ENCODE measurements around the gene RUSF1. TPM values are rescaled to one million over a fixed set of nuclear protein-coding genes. Genes with fewer than 3 reads are reported as not detected.

Gene RUSF1
- total and polyA plus RNA-seq, 12 donors: 41.2 to 110 (median 65.3) TPM

DNA sequence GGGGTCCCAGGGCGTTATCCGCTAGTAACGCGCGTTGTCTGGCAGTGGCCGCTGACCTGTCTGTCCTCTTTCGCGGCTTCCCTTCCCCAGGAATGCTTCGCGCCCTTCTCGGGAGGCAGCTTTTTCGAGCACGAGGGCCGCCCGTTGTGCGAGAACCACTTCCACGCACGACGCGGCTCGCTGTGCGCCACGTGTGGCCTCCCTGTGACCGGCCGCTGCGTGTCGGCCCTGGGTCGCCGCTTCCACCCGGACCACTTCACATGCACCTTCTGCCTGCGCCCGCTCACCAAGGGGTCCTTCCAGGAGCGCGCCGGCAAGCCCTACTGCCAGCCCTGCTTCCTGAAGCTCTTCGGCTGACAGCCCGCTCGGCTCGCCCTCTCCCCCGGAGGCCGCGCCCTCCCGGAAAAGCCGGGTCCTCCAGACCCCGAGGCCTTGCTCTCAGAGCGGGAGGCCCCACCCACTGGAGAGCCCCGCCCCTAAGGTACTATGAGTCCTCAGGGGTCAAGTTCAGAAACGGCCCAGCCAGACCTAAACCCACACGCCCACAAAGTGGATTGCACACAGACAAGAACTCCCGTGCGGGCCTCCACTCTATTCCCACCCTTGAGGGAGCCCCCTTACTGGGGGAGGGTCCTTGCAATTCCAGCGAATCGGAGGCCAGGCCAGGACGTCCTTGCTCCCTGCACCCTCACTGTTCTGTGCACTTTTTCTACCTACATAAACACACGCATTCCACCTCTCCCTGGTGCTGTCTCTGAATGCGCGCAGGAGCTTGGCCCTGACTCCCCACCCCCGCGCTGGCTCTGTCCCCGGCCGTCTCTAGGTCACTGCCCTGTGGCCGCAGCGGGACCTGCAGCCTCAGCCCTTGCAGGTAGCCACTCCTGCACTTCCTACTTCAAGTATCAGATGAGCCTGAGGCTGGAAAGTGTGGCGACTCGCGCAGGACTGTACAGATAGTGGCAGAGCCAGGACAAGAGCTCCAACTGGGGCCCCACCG lies 30.7 kb downstream of the RUSF1 start:
- 34 to 61% (median 43%) methylated on average over 30 to 67 of the region's 67 CpGs for WGBS, 4 donors
- TF ChIP-seq, protein P1, sequence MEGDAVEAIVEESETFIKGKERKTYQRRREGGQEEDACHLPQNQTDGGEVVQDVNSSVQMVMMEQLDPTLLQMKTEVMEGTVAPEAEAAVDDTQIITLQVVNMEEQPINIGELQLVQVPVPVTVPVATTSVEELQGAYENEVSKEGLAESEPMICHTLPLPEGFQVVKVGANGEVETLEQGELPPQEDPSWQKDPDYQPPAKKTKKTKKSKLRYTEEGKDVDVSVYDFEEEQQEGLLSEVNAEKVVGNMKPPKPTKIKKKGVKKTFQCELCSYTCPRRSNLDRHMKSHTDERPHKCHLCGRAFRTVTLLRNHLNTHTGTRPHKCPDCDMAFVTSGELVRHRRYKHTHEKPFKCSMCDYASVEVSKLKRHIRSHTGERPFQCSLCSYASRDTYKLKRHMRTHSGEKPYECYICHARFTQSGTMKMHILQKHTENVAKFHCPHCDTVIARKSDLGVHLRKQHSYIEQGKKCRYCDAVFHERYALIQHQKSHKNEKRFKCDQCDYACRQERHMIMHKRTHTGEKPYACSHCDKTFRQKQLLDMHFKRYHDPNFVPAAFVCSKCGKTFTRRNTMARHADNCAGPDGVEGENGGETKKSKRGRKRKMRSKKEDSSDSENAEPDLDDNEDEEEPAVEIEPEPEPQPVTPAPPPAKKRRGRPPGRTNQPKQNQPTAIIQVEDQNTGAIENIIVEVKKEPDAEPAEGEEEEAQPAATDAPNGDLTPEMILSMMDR (IDR thresholded peaks at IDR 0.05): peak; percentile 11 to 61 (median 38)
- TF ChIP-seq POLR2A (IDR thresholded peaks at IDR 0.05): peak; percentile 13 to 19
- Histone ChIP-seq H3K4me3 (peak overlapping the region in 2 of 4 donors; percentile 4 to 53), H3K36me3 (replicated peaks in 1 of 2) (peaks cover 0 to 17% of the 10 kb centered on the region in 2 donors), H3K27ac (peak overlapping the region; percentile 44 to 91 (median 69)), H3K27me3 (no peaks in the 10 kb centered on the region), H3K4me1 (replicated peaks in 1 of 2) (peaks cover 0 to 17% of the 10 kb centered on the region in 2 donors), H3K9me3 (replicated peaks in 1 of 3) (no peaks in the 10 kb centered on the region)
- DNase-seq: peak; percentile 59 to 85 (median 82)
- intact Hi-C loops (cut with DNase I): loop anchor here in 1 of 2 donors (10.0 kb wide), 1 partner anchor 227 kb away; no protein-coding TSS in a partner anchor

DNA sequence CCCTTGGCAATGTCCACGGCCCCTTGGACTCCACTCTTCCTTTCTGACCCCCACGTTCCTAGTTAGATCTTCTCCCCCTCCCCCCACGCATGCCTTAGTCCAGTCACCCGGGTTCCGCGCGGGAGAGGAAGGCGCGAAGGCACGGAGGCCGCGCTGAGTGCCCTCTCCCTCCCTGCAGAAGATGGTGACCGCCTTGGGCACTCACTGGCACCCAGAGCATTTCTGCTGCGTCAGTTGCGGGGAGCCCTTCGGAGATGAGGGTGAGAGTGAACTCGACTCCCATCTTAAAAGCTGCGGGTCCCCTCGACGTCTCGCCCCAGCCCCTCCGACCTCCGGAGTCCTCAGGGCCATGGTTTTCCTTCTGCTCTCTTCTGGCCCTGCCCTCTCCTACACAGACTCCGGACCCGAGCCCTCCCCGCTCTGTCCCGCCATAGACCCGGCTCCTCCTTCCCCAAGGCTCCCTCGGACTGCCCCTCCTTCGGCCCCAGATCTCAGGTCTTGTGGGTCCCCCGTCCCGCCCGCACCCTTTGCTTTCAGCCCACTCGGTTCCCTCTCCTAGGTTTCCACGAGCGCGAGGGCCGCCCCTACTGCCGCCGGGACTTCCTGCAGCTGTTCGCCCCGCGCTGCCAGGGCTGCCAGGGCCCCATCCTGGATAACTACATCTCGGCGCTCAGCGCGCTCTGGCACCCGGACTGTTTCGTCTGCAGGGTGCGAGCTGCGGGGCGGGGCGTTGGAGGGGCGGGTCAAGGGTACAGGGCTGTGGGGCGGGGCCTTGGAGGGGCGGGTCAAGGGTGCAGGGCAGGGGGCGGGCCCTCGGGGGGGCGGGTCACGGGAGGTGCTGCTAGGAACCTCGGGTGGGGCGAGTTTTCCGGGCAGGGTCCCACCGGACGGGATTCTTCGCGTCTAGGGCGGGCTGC lies 31.6 kb downstream of the RUSF1 start:
- TF ChIP-seq, protein P1 (IDR thresholded peaks at IDR 0.05): no peak
- TF ChIP-seq POLR2A (IDR thresholded peaks at IDR 0.05): peak in 1 of 2 donors; percentile 29
- WGBS, 4 donors: 19 to 59% (median 33%) methylated on average over 39 to 68 of the region's 68 CpGs
- peak; percentile 78 to 90 (median 86) for DNase-seq
- Histone ChIP-seq H3K27ac (peak overlapping the region in 4 of 5 donors; percentile 44 to 91 (median 64)), H3K36me3 (replicated peaks in 1 of 2) (peaks cover 0 to 17% of the 10 kb centered on the region in 2 donors), H3K27me3 (no peaks in the 10 kb centered on the region), H3K4me3 (peak overlapping the region in 2 of 4 donors; percentile 4 to 53), H3K4me1 (replicated peaks in 1 of 2) (peaks cover 0 to 17% of the 10 kb centered on the region in 2 donors), H3K9me3 (replicated peaks in 1 of 3) (no peaks in the 10 kb centered on the region)
- intact Hi-C loops (cut with DNase I): loop anchor here in 1 of 2 donors (10.0 kb wide), 1 partner anchor 228 kb away; no protein-coding TSS in a partner anchor

DNA sequence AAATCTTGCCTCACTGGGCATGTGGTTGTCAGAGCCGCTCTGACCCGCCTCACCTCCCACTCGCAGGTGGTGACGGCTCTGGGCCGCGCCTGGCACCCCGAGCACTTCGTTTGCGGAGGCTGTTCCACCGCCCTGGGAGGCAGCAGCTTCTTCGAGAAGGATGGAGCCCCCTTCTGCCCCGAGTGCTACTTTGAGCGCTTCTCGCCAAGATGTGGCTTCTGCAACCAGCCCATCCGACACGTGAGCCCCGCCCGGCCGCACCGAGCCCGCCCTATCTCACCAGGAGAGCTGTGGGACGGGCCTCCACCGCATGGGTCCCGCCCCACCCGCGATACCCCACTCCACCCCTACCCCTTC lies 32.3 kb downstream of the RUSF1 start:
- no peak for DNase-seq
- H3K4me1 ChIP-seq (replicated peaks in 1 of 2): peaks cover 0 to 21% of the 10 kb centered on the region in 2 donors
- peaks cover 0 to 17% of the 10 kb centered on the region in 2 donors for H3K36me3 ChIP-seq (replicated peaks in 1 of 2)
- peak overlapping the region in 1 of 4 donors; percentile 53 for H3K4me3 ChIP-seq
- no peaks in the 10 kb centered on the region for H3K9me3 ChIP-seq (replicated peaks in 1 of 3)
- intact Hi-C loops (cut with DNase I): loop anchor here in 1 of 2 donors (10.0 kb wide), 1 partner anchor 229 kb away; no protein-coding TSS in a partner anchor
- H3K27me3 ChIP-seq: no peaks in the 10 kb centered on the region
- 79 to 97% (median 85%) methylated on average over 11 to 26 of the region's 26 CpGs for WGBS, 4 donors
- peak overlapping the region in 1 of 5 donors; percentile 91 for H3K27ac ChIP-seq
- no peak for TF ChIP-seq POLR2A (IDR thresholded peaks at IDR 0.05)
- TF ChIP-seq, protein P1 (IDR thresholded peaks at IDR 0.05): no peak

All from adrenal gland (tissue), 12 donors.